Measurements from ENCODE around the gene PISD.
A peak's percentile ranks its signal among the peaks of the same experiment; 100 is the strongest.

PISD gene

GRCh38 chr22:31626427-31627150 lies 35.4 kb downstream of the PISD start:
- DNase-seq (ENCODE audit: low read depth in 4 of 4, low spot score in 1 of 4), result no peak

- DNase-seq (ENCODE audit: low read depth in 4 of 4, low spot score in 1 of 4), result no peak
Observed at GRCh38 chr22:31625661-31626426, 36.2 kb downstream of the PISD start.

GRCh38 chr22:31625257-31625640 lies 36.8 kb downstream of the PISD start:
- DNase-seq (ENCODE audit: low read depth in 4 of 4, low spot score in 1 of 4), result no peak

GRCh38 chr22:31623592-31624304 lies 38.3 kb downstream of the PISD start:
- no peak for DNase-seq (ENCODE audit: low read depth in 4 of 4, low spot score in 1 of 4)

- DNase-seq (ENCODE audit: low read depth in 4 of 4, low spot score in 1 of 4), result no peak
Observed at GRCh38 chr22:31622980-31623379, 39.0 kb downstream of the PISD start.

GRCh38 chr22:31621507-31622124 lies 40.4 kb downstream of the PISD start:
- DNase-seq (ENCODE audit: low read depth in 4 of 4, low spot score in 1 of 4), result no peak

- DNase-seq (ENCODE audit: low read depth in 4 of 4, low spot score in 1 of 4), result no peak
Observed at GRCh38 chr22:31620756-31621480, 41.1 kb downstream of the PISD start.

GRCh38 chr22:31619611-31620300 lies 42.3 kb downstream of the PISD start:
- DNase-seq (ENCODE audit: low read depth in 4 of 4, low spot score in 1 of 4), result no peak

GRCh38 chr22:31618471-31619176 lies 43.4 kb downstream of the PISD start:
- DNase-seq (ENCODE audit: low read depth in 4 of 4, low spot score in 1 of 4), result no peak

- no peak for DNase-seq (ENCODE audit: low read depth in 4 of 4, low spot score in 1 of 4)
Observed at GRCh38 chr22:31618057-31618456, 44.0 kb downstream of the PISD start.

- peak in 2 of 4 experiments; percentile 21 to 34 for DNase-seq (ENCODE audit: low read depth in 4 of 4, low spot score in 1 of 4)
Observed at GRCh38 chr22:31616315-31616980, 45.6 kb downstream of the PISD start.

GRCh38 chr22:31615940-31616314 lies 46.1 kb downstream of the PISD start:
- DNase-seq (ENCODE audit: low read depth in 4 of 4, low spot score in 1 of 4), result no peak

GRCh38 chr22:31615491-31615860 lies 46.5 kb downstream of the PISD start:
- no peak for DNase-seq (ENCODE audit: low read depth in 4 of 4, low spot score in 1 of 4)

GRCh38 chr22:31614781-31615490 lies 47.1 kb downstream of the PISD start:
- no peak for DNase-seq (ENCODE audit: low read depth in 4 of 4, low spot score in 1 of 4)

GRCh38 chr22:31613904-31614296 lies 48.1 kb downstream of the PISD start:
- DNase-seq (ENCODE audit: low read depth in 4 of 4, low spot score in 1 of 4), result no peak

GRCh38 chr22:31613286-31613903 lies 48.6 kb downstream of the PISD start:
- no peak for DNase-seq (ENCODE audit: low read depth in 4 of 4, low spot score in 1 of 4)

- no peak for DNase-seq (ENCODE audit: low read depth in 4 of 4, low spot score in 1 of 4)
Observed at GRCh38 chr22:31612891-31613285, 49.1 kb downstream of the PISD start.

GRCh38 chr22:31611061-31611760 lies 50.8 kb downstream of the PISD start:
- no peak for DNase-seq (ENCODE audit: low read depth in 4 of 4, low spot score in 1 of 4)
